K562 (cell line): ENCODE data around the gene THBS2. TPM values are rescaled to one million over a fixed set of nuclear protein-coding genes. Genes with fewer than 3 reads are reported as not detected.

Experiments
- ATAC-seq: fragments of 200-7000 bp; cut with Tn5 transposase; 3 replicates; pipeline ENCODE4 v1.9.1; 2020; ENCODE audit warnings: moderate library complexity
- BruUV-seq: library from RNA; stranded (reverse); fragments of 400-500 nt; replicated peaks from 2 replicates; lab custom pipeline; 2021; lab: Mats Ljungman, UMichigan
- CTCF ChIA-PET: fragments of 300-600 bp; formaldehyde crosslinking; extraction: SDS; loops from one replicate; lab custom pipeline; 2021; ENCODE audit warnings: low intra/inter-chr PET ratio; lab: Yijun Ruan, JAX
- POLR2A ChIA-PET: fragments of 300-600, 350-650 bp; sonication (Branson Sonifier 250); formaldehyde crosslinking; extraction: SDS; loops from one replicate; lab custom pipeline; 2021; ENCODE audit warnings: antibody characterized with exemption, inconsistent platforms; lab: Yijun Ruan, JAX
- DNase-seq, 4 experiments: peaks; one replicate each; pipeline versions ENCODE4 v3.0.0 to v3.0.0-alpha.2; 2011 to 2018; ENCODE audit warnings: low spot score in 3 of 4, mixed read lengths in 3 of 4; ENCODE audit errors: extremely low read depth in 1 of 4
- FAIRE-seq: peaks from 2 replicates; lab custom pipeline; 2011; peaks lifted over from hg19 to GRCh38; lab: Jason Lieb, UNC
- H2AFZ ChIP-seq: 2 replicates; pipeline ENCODE4 v1.6.0; 2011; ENCODE audit warnings: low read depth, low read length, control low read depth, inconsistent platforms
- H3K27ac ChIP-seq: fragments of 200-600 bp; 3 replicates; pipeline ENCODE4 v1.8.0; 2011; ENCODE audit warnings: low read depth, mild to moderate bottlenecking, control low read depth, inconsistent platforms, low read length, moderate library complexity, mixed read lengths; ENCODE audit errors: extremely low read depth
- H3K27me3 ChIP-seq, 2 experiments: fragments of 300-600 bp in 1 of 2; 2 replicates in 1 of 2; 3 replicates in 1 of 2; pipeline versions ENCODE4 v1.6.0 to v1.8.0; 2011; ENCODE audit warnings: inconsistent platforms in 2 of 2, low read length in 2 of 2, mild to moderate bottlenecking in 1 of 2, mixed read lengths in 1 of 2, moderate library complexity in 1 of 2; ENCODE audit not compliant: control insufficient read depth in 2 of 2, insufficient read depth in 2 of 2
- H3K36me3 ChIP-seq: fragments of 300-600 bp; 3 replicates; pipeline ENCODE4 v1.8.0; 2011; ENCODE audit warnings: mild to moderate bottlenecking, low read length, inconsistent platforms; ENCODE audit not compliant: control insufficient read depth, insufficient read depth
- H3K4me1 ChIP-seq, 2 experiments: fragments of 200-600 bp in 1 of 2; replicated peaks in 1 of 2; 2 replicates in 1 of 2; 3 replicates in 1 of 2; pipeline versions ENCODE4 v1.5.1 to v1.8.0; 2011; ENCODE audit warnings: inconsistent platforms in 2 of 2, low read length in 2 of 2, mild to moderate bottlenecking in 1 of 2, mixed read lengths in 1 of 2, moderate library complexity in 1 of 2; ENCODE audit not compliant: control insufficient read depth in 2 of 2, insufficient read depth in 2 of 2
- H3K4me2 ChIP-seq: 2 replicates; pipeline ENCODE4 v1.6.1; 2011; ENCODE audit warnings: low read length, control low read depth, inconsistent platforms, mixed read lengths; ENCODE audit not compliant: insufficient read depth
- H3K4me3 ChIP-seq: fragments of 200-600 bp; sonication (generic), shearing (Covaris generic); 2 replicates; pipeline ENCODE4 v1.5.1; 2016; ENCODE audit warnings: control low read depth, inconsistent platforms
- H3K79me2 ChIP-seq: fragments of 200-600 bp; 3 replicates; pipeline ENCODE4 v1.8.0; 2011; ENCODE audit warnings: low read length, inconsistent platforms; ENCODE audit not compliant: control insufficient read depth, insufficient read depth
- H3K9ac ChIP-seq, 2 experiments: 2 replicates each; pipeline versions ENCODE4 v1.6.0 to v1.6.1; 2011; ENCODE audit warnings: low read depth in 2 of 2, low read length in 2 of 2, control low read depth in 1 of 2, inconsistent platforms in 1 of 2, mild to moderate bottlenecking in 1 of 2, mixed read lengths in 1 of 2; ENCODE audit not compliant: insufficient read depth in 1 of 2
- H3K9me1 ChIP-seq: one replicate; pipeline ENCODE4 v1.6.0; 2011; ENCODE audit warnings: inconsistent platforms, mild to moderate bottlenecking, low read length, moderate library complexity; ENCODE audit not compliant: control insufficient read depth, insufficient read depth
- H3K9me3 ChIP-seq: replicated peaks from 2 replicates; pipeline ENCODE4 v1.5.1; 2011; ENCODE audit warnings: low read depth, low read length, inconsistent platforms; ENCODE audit not compliant: control insufficient read depth, insufficient read depth
- H4K20me1 ChIP-seq: replicated peaks from 2 replicates; pipeline ENCODE4 v1.6.1; 2011; ENCODE audit warnings: low read length, inconsistent platforms, mixed read lengths; ENCODE audit not compliant: control insufficient read depth, insufficient read depth
- CCNT2 ChIP-seq: IDR thresholded peaks from 2 replicates; pipeline ENCODE4 v1.6.1; 2011; ENCODE audit warnings: borderline replicate concordance, low read depth, mild to moderate bottlenecking, moderate library complexity, mixed read lengths, low read length; ENCODE audit not compliant: insufficient read length; ENCODE audit errors: extremely low read depth
- CREB1 ChIP-seq, 2 experiments: sonication (generic) in 1 of 2; formaldehyde crosslinking in 1 of 2; IDR thresholded peaks; 2 replicates each; pipeline versions ENCODE4 v1.6.1 to v1.8.0; 2012 to 2022; ENCODE audit warnings: inconsistent platforms in 1 of 2, mild to moderate bottlenecking in 1 of 2, missing genetic modification reagents in 1 of 2, moderate library complexity in 1 of 2
- FIP1L1 ChIP-seq: fragments of 200-400 bp; formaldehyde crosslinking; IDR thresholded peaks from 2 replicates; pipeline ENCODE4 v1.6.1; 2018; ENCODE audit warnings: mild to moderate bottlenecking, low read depth, low read length; ENCODE audit not compliant: poor library complexity, severe bottlenecking
- HIVEP1 ChIP-seq: fragments of 250-450 bp; sonication (Bioruptor Pico); IDR thresholded peaks from 2 replicates; pipeline ENCODE4 v1.4.0; 2020; ENCODE audit warnings: mild to moderate bottlenecking
- JUND ChIP-seq, 2 experiments: IDR thresholded peaks; 2 replicates in 1 of 2; 3 replicates in 1 of 2; pipeline ENCODE4 v1.6.1; 2011; ENCODE audit warnings: borderline replicate concordance in 2 of 2, low read depth in 2 of 2, low read length in 2 of 2, improper control_type of control experiment in 1 of 2, missing biosample characterization in 1 of 2, missing genetic modification characterization in 1 of 2, missing genetic modification reagents in 1 of 2
- LCOR ChIP-seq: sonication (generic); formaldehyde crosslinking; IDR thresholded peaks from 2 replicates; pipeline ENCODE4 v1.8.0; 2022; ENCODE audit warnings: mild to moderate bottlenecking, missing genetic modification reagents
- MTA3 ChIP-seq: fragments of 450-650 bp; formaldehyde crosslinking; IDR thresholded peaks from 2 replicates; pipeline ENCODE4 v1.6.1; 2017; ENCODE audit warnings: mild to moderate bottlenecking, borderline replicate concordance
- PHB ChIP-seq: fragments of 250-450 bp; sonication (Bioruptor Pico); IDR thresholded peaks from 2 replicates; pipeline ENCODE4 v1.5.0; 2021
- TAF1 ChIP-seq: IDR thresholded peaks from 2 replicates; pipeline ENCODE4 v1.6.1; 2011; ENCODE audit warnings: mild to moderate bottlenecking, low read length, moderate library complexity; ENCODE audit not compliant: insufficient read depth, control insufficient read depth, severe bottlenecking; ENCODE audit errors: extremely low read depth
- WHSC1 ChIP-seq: IDR thresholded peaks from one replicate; pipeline ENCODE4 v1.6.1; 2012; ENCODE audit warnings: low read length, control low read depth, inconsistent platforms
- ZBTB8A ChIP-seq: fragments of 450-650 bp; IDR thresholded peaks from 2 replicates; pipeline ENCODE4 v1.6.1; 2018; ENCODE audit warnings: mild to moderate bottlenecking, moderate library complexity; ENCODE audit not compliant: partially characterized antibody
- ZNF324 ChIP-seq: fragments of 250-450 bp; sonication (Bioruptor Pico); IDR thresholded peaks from 2 replicates; pipeline ENCODE4 v1.4.0; 2020; ENCODE audit warnings: mild to moderate bottlenecking
- ZNF785 ChIP-seq: fragments of 250-450 bp; sonication (Bioruptor Pico); IDR thresholded peaks from 2 replicates; pipeline ENCODE4 v1.4.0; 2020; ENCODE audit warnings: mild to moderate bottlenecking
- WGBS: fragments of 100-300 bp; shearing (Covaris generic); methylation state at CpG from one replicate; pipeline ENCODE4 v1.1.6; 2016; ENCODE audit warnings: low coverage, mixed read lengths; ENCODE audit not compliant: insufficient coverage; ENCODE audit errors: missing lambda C conversion rate; 5-methylcytosine and 5-hydroxymethylcytosine counted together
- in situ Hi-C: fragments of 300-500 bp; cut with MboI; formaldehyde crosslinking; loops from 4 replicates; pipeline ENCODE4 v1.15.0; 2018; ENCODE audit warnings: inconsistent platforms, mixed read lengths
- intact Hi-C: fragments of 100-400 bp; cut with micrococcal nuclease; formaldehyde crosslinking; loops from 2 replicates; pipeline ENCODE4 v1.14.2; 2022
- polyA plus RNA-seq, 8 experiments: library from polyadenylated mRNA; depleted of rRNA in 4 of 8; stranded (reverse) in 5 of 8; unstranded in 3 of 8; fragments of >200 nt; fragmentation: Nextera tagmentation in 2 of 8; fragmentation: Illumina TruSeq in 1 of 8; extraction: Ambion mirVana in 2 of 8; extraction: Trizol in 1 of 8; gene quantifications; 2 replicates each; pipeline versions ENCODE4 v1.2.1 to v1.2.3, GENCODE V29; 2011 to 2014; ENCODE audit warnings: inconsistent platforms in 1 of 8, missing spikeins in 1 of 8
- total RNA-seq, 7 experiments: library from RNA; depleted of rRNA in 6 of 7; stranded (reverse); fragments of >200 nt in 6 of 7; fragmentation: Illumina TruSeq in 2 of 7; extraction: Trizol in 2 of 7; gene quantifications; 2 replicates each; pipeline versions ENCODE4 v1.2.1 to v1.2.3, GENCODE V29; 2011 to 2021; ENCODE audit warnings: low replicate concordance in 1 of 7
- TF ChIP-seq, protein P1 (sequence below): fragments of 250-450 bp; sonication (Bioruptor Pico); IDR thresholded peaks from 2 replicates; pipeline ENCODE4 v1.5.0; 2021; ENCODE audit warnings: mild to moderate bottlenecking, borderline replicate concordance

The THBS2 gene
- total and polyA plus RNA-seq, 9 of the 15 experiments (the other 6 are each of a cell fraction or from before 2014, with no cell fraction given): 0.03 to 0.11 (median 0.03) TPM; not detected in 6

DNA sequence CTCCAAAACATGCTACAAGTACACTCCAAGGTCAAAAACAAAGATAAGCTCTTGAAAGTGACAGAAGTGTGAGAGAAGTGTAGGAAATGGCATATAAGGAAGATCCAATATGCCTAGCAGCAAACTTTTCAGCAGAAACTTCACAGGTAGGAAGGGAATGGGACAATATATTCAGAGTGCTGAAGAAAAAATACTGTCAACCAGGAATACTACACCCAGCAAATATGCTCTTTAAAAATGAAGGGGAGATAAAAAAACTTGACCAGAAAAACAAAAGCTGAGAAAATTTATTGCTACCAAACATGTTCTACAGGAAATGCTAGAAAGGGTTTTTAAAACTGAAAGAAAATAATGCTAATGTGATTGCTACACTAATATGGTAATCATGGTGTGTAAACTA lies 46.2 kb downstream of the THBS2 start (continued):
- no peak for TF ChIP-seq FIP1L1

DNA sequence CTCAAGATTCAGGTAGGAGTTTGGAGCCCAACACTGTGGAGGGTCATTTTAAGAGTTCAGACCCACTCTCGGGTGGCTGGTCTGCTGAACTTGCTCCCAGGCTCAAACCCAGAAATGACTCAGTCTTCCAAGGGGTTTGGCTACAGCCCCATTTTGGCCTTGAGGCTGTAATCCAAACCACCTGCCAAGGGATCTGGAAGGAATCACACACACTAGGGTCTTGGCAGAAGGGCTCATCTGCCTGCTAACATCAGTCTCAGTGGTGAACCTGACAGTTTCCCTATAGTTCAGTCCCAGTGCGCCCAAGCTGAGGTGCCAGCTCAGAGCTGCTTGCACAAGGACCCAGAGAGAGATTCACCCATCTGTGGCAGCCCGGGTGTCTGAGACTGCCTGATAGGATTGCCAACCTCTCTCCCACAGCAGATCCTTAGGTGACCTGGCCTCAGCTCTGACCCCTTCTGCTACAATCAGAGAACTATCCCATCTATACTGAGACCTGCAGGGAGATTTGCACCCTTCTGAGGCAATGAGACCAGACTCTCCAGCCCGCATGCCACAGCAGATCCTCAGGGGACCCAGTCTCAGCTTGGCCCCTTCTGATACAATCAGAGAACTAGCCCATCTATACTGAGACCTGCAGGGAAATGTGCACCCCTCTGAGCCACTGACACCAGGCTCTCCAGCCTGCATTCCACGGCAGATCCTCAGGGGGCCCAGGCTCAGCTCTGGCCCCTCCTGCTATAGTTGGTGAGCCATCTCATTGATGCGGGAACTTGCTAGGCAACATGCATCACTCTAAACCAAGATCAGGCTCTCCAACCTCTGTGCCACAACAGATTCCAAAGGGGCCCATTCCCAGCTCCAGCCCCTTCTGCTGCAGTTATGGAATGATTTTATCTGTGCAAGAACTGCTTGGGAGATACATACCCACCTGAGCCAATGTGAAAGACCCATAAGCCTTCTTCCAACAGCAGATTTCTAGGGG lies 48.2 kb downstream of the THBS2 start:
- Histone ChIP-seq H3K9me3 (no peaks in the 10 kb centered on the region), H2AFZ (no peak overlapping the region), H3K9me1 (no peaks in the 10 kb centered on the region), H3K4me2 (no peak overlapping the region), H3K27ac (no peak overlapping the region), H3K9ac (no peak overlapping the region), H3K4me3 (no peak overlapping the region), H3K4me1 (no peaks in the 10 kb centered on the region), H3K27me3 (peaks cover 9 to 25% of the 10 kb centered on the region in 2 experiments; a peak in 3 of 5 replicates), H3K79me2 (no peaks in the 10 kb centered on the region), H4K20me1 (no peaks in the 10 kb centered on the region), H3K36me3 (no peaks in the 10 kb centered on the region)
- DNase-seq (no peak), ATAC-seq (no peak), FAIRE-seq (no peak)
- no TSS peak for BruUV-seq
- CTCF ChIA-PET: no interaction called here
- intact Hi-C loops (no loop called here), in situ Hi-C loops (no loop called here)
- no peak for TF ChIP-seq ZNF785
- no peak for TF ChIP-seq ZNF324 (CRISPR knock-in tag)
- no peak for TF ChIP-seq ZBTB8A
- no peak for TF ChIP-seq LCOR (CRISPR knock-in tag)
- TF ChIP-seq JUND (IDR thresholded peaks at IDR 0.05; ENCODE audit: borderline replicate concordance, low read depth, low read length): no peak
- no peak for TF ChIP-seq JUND (tag; IDR thresholded peaks at IDR 0.05; ENCODE audit: borderline replicate concordance, low read depth, low read length)
- no peak for TF ChIP-seq HIVEP1 (CRISPR knock-in tag)
- no peak for TF ChIP-seq CCNT2
- TF ChIP-seq, protein P1, sequence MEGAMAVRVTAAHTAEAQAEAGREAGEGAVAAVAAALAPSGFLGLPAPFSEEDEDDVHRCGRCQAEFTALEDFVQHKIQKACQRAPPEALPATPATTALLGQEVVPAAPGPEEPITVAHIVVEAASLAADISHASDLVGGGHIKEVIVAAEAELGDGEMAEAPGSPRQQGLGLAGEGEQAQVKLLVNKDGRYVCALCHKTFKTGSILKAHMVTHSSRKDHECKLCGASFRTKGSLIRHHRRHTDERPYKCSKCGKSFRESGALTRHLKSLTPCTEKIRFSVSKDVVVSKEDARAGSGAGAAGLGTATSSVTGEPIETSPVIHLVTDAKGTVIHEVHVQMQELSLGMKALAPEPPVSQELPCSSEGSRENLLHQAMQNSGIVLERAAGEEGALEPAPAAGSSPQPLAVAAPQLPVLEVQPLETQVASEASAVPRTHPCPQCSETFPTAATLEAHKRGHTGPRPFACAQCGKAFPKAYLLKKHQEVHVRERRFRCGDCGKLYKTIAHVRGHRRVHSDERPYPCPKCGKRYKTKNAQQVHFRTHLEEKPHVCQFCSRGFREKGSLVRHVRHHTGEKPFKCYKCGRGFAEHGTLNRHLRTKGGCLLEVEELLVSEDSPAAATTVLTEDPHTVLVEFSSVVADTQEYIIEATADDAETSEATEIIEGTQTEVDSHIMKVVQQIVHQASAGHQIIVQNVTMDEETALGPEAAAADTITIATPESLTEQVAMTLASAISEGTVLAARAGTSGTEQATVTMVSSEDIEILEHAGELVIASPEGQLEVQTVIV (CRISPR knock-in tag): no peak
- no peak for TF ChIP-seq CREB1 (IDR thresholded peaks at IDR 0.05)
- no peak for TF ChIP-seq CREB1 (CRISPR knock-in tag; IDR thresholded peaks at IDR 0.05)
- TF ChIP-seq MTA3: no peak
- TF ChIP-seq WHSC1: no peak
- TF ChIP-seq TAF1: no peak
- no peak for TF ChIP-seq PHB
- POLR2A ChIA-PET: interaction anchor here (0.8 to 1.5 kb wide), 2 partner anchors 17 to 39 kb away, joined by 3 to 4 read pairs; no protein-coding TSS in a partner anchor
- 1% methylated on average over 6 of the region's 6 CpGs for WGBS
